Breast epithelium (tissue), 4 donors: ENCODE data around the gene WWOX. TPM values are rescaled to one million over a fixed set of nuclear protein-coding genes. Genes with fewer than 3 reads are reported as not detected.

Experiments used
- DNase-seq, 2 donors: peaks; one replicate each; pipeline ENCODE4 v3.0.0-alpha.2; 2019; ENCODE audit warnings: low spot score in 2 of 2
- H3K27ac ChIP-seq, 2 donors: fragments of 200-600 bp; sonication (generic) in 1 of 2; one replicate each; pipeline ENCODE4 v1.5.1; 2016 to 2019; ENCODE audit warnings: mild to moderate bottlenecking in 1 of 2
- H3K27me3 ChIP-seq, 2 donors: fragments of 200-600 bp; sonication (generic) in 1 of 2; one replicate each; pipeline versions ENCODE4 v1.5.1 to v1.6.0; 2017 to 2019; ENCODE audit warnings: control low read depth in 1 of 2, mild to moderate bottlenecking in 1 of 2
- H3K36me3 ChIP-seq: fragments of 200-600 bp; one replicate; pipeline ENCODE4 v1.5.1; 2019
- H3K4me1 ChIP-seq, 2 donors: fragments of 200-600 bp; sonication (generic); one replicate each; pipeline ENCODE4 v1.5.1; 2016 to 2019; ENCODE audit warnings: control low read depth in 1 of 2
- H3K4me3 ChIP-seq, 3 donors: fragments of 200-600 bp; sonication (generic); 1 replicate in 2 of 3; 2 replicates in 1 of 3; pipeline ENCODE4 v1.5.1; 2016 to 2019; ENCODE audit warnings: mild to moderate bottlenecking in 3 of 3, moderate library complexity in 2 of 3
- H3K9me3 ChIP-seq, 2 donors: fragments of 200-600 bp; sonication (generic) in 1 of 2; one replicate each; pipeline ENCODE4 v1.5.1; 2016 to 2019; ENCODE audit warnings: control low read depth in 1 of 2
- POLR2A ChIP-seq: fragments of 450-650 bp; IDR thresholded peaks from one replicate; pipeline ENCODE4 v1.6.1; 2016; ENCODE audit warnings: antibody characterized with exemption, mild to moderate bottlenecking, moderate library complexity
- POLR2AphosphoS5 ChIP-seq, 3 donors: sonication (generic); formaldehyde crosslinking; IDR thresholded peaks; one replicate each; pipeline ENCODE4 v1.6.1; 2017; ENCODE audit warnings: antibody characterized with exemption in 3 of 3
- intact Hi-C: fragments of 100-400 bp; cut with DNase I; formaldehyde crosslinking; loops from one replicate; pipeline ENCODE4 v1.15.1; 2023; ENCODE audit warnings: low total_unique reads
- total RNA-seq, 3 donors: library from RNA; depleted of rRNA; stranded (reverse); fragments of >200 nt; gene quantifications; one replicate each; pipeline ENCODE4 v1.1.0, GENCODE V29; 2016
- TF ChIP-seq, protein P1 (sequence below), 3 donors: fragments of 450-650 bp; IDR thresholded peaks; one replicate each; pipeline ENCODE4 v1.5.1; 2016 to 2017; ENCODE audit warnings: antibody characterized with exemption in 3 of 3, mild to moderate bottlenecking in 3 of 3, moderate library complexity in 3 of 3

The WWOX gene
- total RNA-seq, 3 donors from 2014 or later = 42.9 to 73.6 (median 43.4) TPM

DNA sequence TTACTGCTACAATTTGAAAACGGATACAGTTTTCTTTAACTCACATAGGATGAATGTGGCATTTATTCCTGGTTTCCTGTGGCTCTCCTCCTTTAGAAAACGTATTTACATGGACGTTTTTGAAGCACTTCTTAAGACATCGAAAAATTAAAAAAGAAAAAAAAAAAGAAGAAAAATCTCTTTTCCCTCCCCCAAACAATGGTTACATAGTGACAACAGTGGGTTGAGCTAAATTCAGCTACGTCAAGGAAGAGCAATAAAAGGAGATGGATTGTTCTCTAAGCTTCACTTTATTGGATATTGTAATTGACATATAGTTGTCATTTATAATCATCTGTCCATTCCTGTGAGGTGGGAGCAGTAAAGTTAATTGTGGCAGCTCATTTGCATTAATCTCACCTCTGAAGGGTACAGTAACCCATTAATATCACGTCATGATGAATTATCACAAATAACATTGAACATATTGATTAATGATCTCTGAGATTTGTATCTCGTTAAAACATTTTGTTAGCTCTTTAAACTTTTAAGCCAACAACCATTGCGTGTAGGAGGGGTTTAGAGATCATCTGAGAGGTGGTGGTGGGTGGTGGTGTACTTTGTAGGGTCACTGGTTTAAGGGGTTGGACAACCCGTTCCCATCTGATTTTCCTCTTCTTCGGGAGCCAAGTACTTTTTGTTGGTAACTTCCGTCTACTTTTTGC lies 184.2 kb downstream of the WWOX start:
- H3K4me1 ChIP-seq = no peaks in the 10 kb centered on the region
- TF ChIP-seq, protein P1, sequence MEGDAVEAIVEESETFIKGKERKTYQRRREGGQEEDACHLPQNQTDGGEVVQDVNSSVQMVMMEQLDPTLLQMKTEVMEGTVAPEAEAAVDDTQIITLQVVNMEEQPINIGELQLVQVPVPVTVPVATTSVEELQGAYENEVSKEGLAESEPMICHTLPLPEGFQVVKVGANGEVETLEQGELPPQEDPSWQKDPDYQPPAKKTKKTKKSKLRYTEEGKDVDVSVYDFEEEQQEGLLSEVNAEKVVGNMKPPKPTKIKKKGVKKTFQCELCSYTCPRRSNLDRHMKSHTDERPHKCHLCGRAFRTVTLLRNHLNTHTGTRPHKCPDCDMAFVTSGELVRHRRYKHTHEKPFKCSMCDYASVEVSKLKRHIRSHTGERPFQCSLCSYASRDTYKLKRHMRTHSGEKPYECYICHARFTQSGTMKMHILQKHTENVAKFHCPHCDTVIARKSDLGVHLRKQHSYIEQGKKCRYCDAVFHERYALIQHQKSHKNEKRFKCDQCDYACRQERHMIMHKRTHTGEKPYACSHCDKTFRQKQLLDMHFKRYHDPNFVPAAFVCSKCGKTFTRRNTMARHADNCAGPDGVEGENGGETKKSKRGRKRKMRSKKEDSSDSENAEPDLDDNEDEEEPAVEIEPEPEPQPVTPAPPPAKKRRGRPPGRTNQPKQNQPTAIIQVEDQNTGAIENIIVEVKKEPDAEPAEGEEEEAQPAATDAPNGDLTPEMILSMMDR (IDR thresholded peaks at IDR 0.05) = no peak
- TF ChIP-seq POLR2AphosphoS5 (IDR thresholded peaks at IDR 0.05) (no peak), POLR2A (no peak)
- H3K27me3 ChIP-seq = no peaks in the 10 kb centered on the region
- H3K4me3 ChIP-seq = no peak overlapping the region
- H3K9me3 ChIP-seq = no peaks in the 10 kb centered on the region
- DNase-seq = no peak
- intact Hi-C loops = no loop called here
- H3K36me3 ChIP-seq = no peaks in the 10 kb centered on the region
- H3K27ac ChIP-seq = no peak overlapping the region

GRCh38 chr16:78284326-78284725 lies 184.9 kb downstream of the WWOX start:
- intact Hi-C loops = no loop called here
- DNase-seq = no peak
- no peaks in the 10 kb centered on the region for H3K9me3 ChIP-seq
- H3K4me3 ChIP-seq = no peak overlapping the region
- H3K4me1 ChIP-seq = no peaks in the 10 kb centered on the region
- H3K27me3 ChIP-seq = no peaks in the 10 kb centered on the region
- no peaks in the 10 kb centered on the region for H3K36me3 ChIP-seq
- TF ChIP-seq, protein P1 (IDR thresholded peaks at IDR 0.05) = no peak
- TF ChIP-seq POLR2A (no peak), POLR2AphosphoS5 (IDR thresholded peaks at IDR 0.05) (no peak)
- H3K27ac ChIP-seq = no peak overlapping the region

DNA sequence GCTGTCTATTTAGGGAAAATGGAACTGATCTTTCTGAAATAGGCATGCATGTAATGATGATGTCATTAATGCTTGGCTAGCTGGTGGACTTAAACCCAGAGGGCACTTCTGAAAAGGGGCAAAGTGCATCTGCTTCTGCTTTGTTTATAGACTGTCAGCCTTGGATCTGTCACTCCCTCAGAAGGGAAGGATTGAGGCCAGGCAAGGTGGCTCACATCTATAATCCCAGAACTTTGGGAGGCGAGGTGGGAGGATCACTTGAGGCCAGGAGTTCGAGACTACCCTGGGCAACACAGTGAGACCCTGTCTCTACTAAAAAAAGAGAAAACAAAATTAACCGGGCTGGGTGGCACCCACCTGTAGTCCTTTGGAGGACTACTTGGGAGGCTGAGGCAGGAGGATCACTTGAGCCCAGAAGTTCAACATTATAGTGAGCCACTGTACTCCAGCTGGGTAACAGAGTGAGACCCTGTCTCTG lies 185.5 kb downstream of the WWOX start:
- no peaks in the 10 kb centered on the region for H3K27me3 ChIP-seq
- no peak overlapping the region for H3K27ac ChIP-seq
- no peaks in the 10 kb centered on the region for H3K9me3 ChIP-seq
- H3K36me3 ChIP-seq = no peaks in the 10 kb centered on the region
- TF ChIP-seq, protein P1 (IDR thresholded peaks at IDR 0.05) = no peak
- TF ChIP-seq POLR2A = no peak
- TF ChIP-seq POLR2AphosphoS5 (IDR thresholded peaks at IDR 0.05) = no peak
- intact Hi-C loops = no loop called here
- H3K4me3 ChIP-seq = no peak overlapping the region
- no peaks in the 10 kb centered on the region for H3K4me1 ChIP-seq
- no peak for DNase-seq

DNA sequence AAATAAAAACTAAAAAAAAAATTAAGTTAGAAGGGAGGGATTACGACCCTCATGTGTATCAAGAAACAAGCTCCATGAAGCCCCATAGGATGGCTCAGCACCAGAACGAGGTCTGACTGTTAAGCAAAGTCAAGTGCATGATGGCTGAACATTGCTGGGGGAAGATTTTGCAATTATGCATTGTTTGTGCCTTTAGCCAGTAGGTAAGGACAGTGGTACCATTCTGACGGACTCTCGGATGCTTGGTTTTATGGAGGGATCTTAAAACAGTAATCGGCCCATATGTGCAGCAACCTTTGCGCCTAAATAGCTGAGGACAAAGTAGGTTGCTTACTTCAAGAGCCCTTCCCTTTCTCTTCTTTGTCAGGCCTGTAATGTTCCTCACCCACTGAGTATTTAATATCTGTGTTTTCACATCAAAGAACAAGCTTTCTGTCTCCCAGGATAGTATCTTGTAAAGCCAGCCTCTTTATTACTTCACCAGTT lies 186.0 kb downstream of the WWOX start:
- H3K36me3 ChIP-seq = no peaks in the 10 kb centered on the region
- no peaks in the 10 kb centered on the region for H3K27me3 ChIP-seq
- TF ChIP-seq POLR2A = no peak
- TF ChIP-seq, protein P1 (IDR thresholded peaks at IDR 0.05) = no peak
- TF ChIP-seq POLR2AphosphoS5 (IDR thresholded peaks at IDR 0.05) = no peak
- no peak overlapping the region for H3K27ac ChIP-seq
- DNase-seq = no peak
- intact Hi-C loops = no loop called here
- H3K4me1 ChIP-seq = no peaks in the 10 kb centered on the region
- no peak overlapping the region for H3K4me3 ChIP-seq
- no peaks in the 10 kb centered on the region for H3K9me3 ChIP-seq

GRCh38 chr16:78286065-78286464 lies 186.6 kb downstream of the WWOX start:
- intact Hi-C loops = no loop called here
- no peak overlapping the region for H3K27ac ChIP-seq

More at GRCh38 chr16:78286065-78286464, 186.6 kb downstream of the WWOX start:
- H3K27me3 ChIP-seq = no peaks in the 10 kb centered on the region
- no peaks in the 10 kb centered on the region for H3K36me3 ChIP-seq
- H3K9me3 ChIP-seq = no peaks in the 10 kb centered on the region
- no peak for DNase-seq
- no peak overlapping the region for H3K4me3 ChIP-seq
- no peaks in the 10 kb centered on the region for H3K4me1 ChIP-seq
- no peak for TF ChIP-seq POLR2AphosphoS5 (IDR thresholded peaks at IDR 0.05)
- TF ChIP-seq, protein P1 (IDR thresholded peaks at IDR 0.05) = no peak
- no peak for TF ChIP-seq POLR2A
